Liver (tissue), 9 donors: ENCODE results near the gene TRAPPC2L. TPM values are rescaled to one million over a fixed set of nuclear protein-coding genes. Genes with fewer than 3 reads are reported as not detected.

ENCODE experiments used
- DNase-seq: peaks from one replicate; pipeline ENCODE4 v3.0.0-alpha.2; 2017; ENCODE audit warnings: low spot score
- H3K27ac ChIP-seq, 2 donors: one replicate each; pipeline ENCODE4 v1.7.0; 2013; ENCODE audit warnings: inconsistent platforms in 2 of 2, low read length in 2 of 2, control low read depth in 1 of 2, low read depth in 1 of 2, mild to moderate bottlenecking in 1 of 2
- H3K27me3 ChIP-seq, 4 donors: one replicate each; pipeline versions ENCODE4 v1.6.1 to v1.7.0; 2013; ENCODE audit warnings: low read length in 3 of 4, inconsistent platforms in 1 of 4, mild to moderate bottlenecking in 1 of 4, moderate library complexity in 1 of 4; ENCODE audit not compliant: control insufficient read depth in 4 of 4, insufficient read depth in 4 of 4
- H3K36me3 ChIP-seq, 4 donors: one replicate each; pipeline versions ENCODE4 v1.6.1 to v1.7.0; 2013; ENCODE audit warnings: low read length in 3 of 4, mild to moderate bottlenecking in 3 of 4, low read depth in 1 of 4, moderate library complexity in 1 of 4; ENCODE audit not compliant: control insufficient read depth in 4 of 4, insufficient read depth in 3 of 4
- H3K4me1 ChIP-seq, 4 donors: one replicate each; pipeline versions ENCODE4 v1.6.1 to v1.7.0; 2013; ENCODE audit warnings: low read length in 3 of 4, mild to moderate bottlenecking in 3 of 4, moderate library complexity in 1 of 4; ENCODE audit not compliant: control insufficient read depth in 4 of 4, insufficient read depth in 4 of 4
- H3K4me3 ChIP-seq, 3 donors: one replicate each; pipeline versions ENCODE4 v1.6.1 to v1.7.0; 2013; ENCODE audit warnings: low read length in 3 of 3, control low read depth in 1 of 3, low read depth in 1 of 3, mild to moderate bottlenecking in 1 of 3
- H3K9ac ChIP-seq, 2 donors: one replicate each; pipeline ENCODE4 v1.7.0; 2013; ENCODE audit warnings: low read length in 2 of 2, mild to moderate bottlenecking in 2 of 2, moderate library complexity in 2 of 2, control low read depth in 1 of 2, low read depth in 1 of 2
- H3K9me3 ChIP-seq, 4 donors: one replicate each; pipeline versions ENCODE4 v1.6.1 to v1.7.0; 2013; ENCODE audit warnings: low read length in 3 of 4; ENCODE audit not compliant: control insufficient read depth in 4 of 4
- EGR1 ChIP-seq, 2 donors: IDR thresholded peaks; 2 replicates each; pipeline ENCODE4 v1.6.1; 2016 to 2018; ENCODE audit warnings: antibody characterized with exemption in 2 of 2, low read depth in 2 of 2
- FOXA1 ChIP-seq: IDR thresholded peaks from 2 replicates; pipeline ENCODE4 v1.6.1; 2016; ENCODE audit warnings: antibody characterized with exemption
- FOXA2 ChIP-seq: IDR thresholded peaks from 2 replicates; pipeline ENCODE4 v1.6.1; 2016; ENCODE audit warnings: antibody characterized with exemption
- GABPA ChIP-seq, 2 donors: IDR thresholded peaks in 1 of 2; conservative IDR thresholded peaks in 1 of 2; 2 replicates each; pipeline ENCODE4 v1.6.1; 2016; ENCODE audit warnings: antibody characterized with exemption in 2 of 2, mild to moderate bottlenecking in 1 of 2, moderate library complexity in 1 of 2
- HNF4A ChIP-seq, 2 donors: conservative IDR thresholded peaks; 2 replicates each; pipeline ENCODE4 v1.6.1; 2016; ENCODE audit warnings: antibody characterized with exemption in 2 of 2, mild to moderate bottlenecking in 2 of 2
- HNF4G ChIP-seq: IDR thresholded peaks from 2 replicates; pipeline ENCODE4 v1.6.1; 2016; ENCODE audit warnings: antibody characterized with exemption
- JUND ChIP-seq, 2 donors: IDR thresholded peaks; 2 replicates each; pipeline ENCODE4 v1.6.1; 2016; ENCODE audit warnings: antibody characterized with exemption in 2 of 2
- NR2F2 ChIP-seq: IDR thresholded peaks from 2 replicates; pipeline ENCODE4 v1.6.1; 2016; ENCODE audit warnings: antibody characterized with exemption
- RAD21 ChIP-seq, 2 donors: IDR thresholded peaks; 2 replicates each; pipeline ENCODE4 v1.6.1; 2016; ENCODE audit warnings: antibody characterized with exemption in 2 of 2, mild to moderate bottlenecking in 2 of 2
- RXRA ChIP-seq, 2 donors: IDR thresholded peaks; 2 replicates each; pipeline ENCODE4 v1.6.1; 2017 to 2018; ENCODE audit warnings: antibody characterized with exemption in 2 of 2, mild to moderate bottlenecking in 1 of 2
- SP1 ChIP-seq: IDR thresholded peaks from 2 replicates; pipeline ENCODE4 v1.6.1; 2018; ENCODE audit warnings: antibody characterized with exemption, mild to moderate bottlenecking
- TAF1 ChIP-seq: conservative IDR thresholded peaks from 2 replicates; pipeline ENCODE4 v1.6.1; 2016; ENCODE audit warnings: antibody characterized with exemption, mild to moderate bottlenecking
- YY1 ChIP-seq: IDR thresholded peaks from 2 replicates; pipeline ENCODE4 v1.6.1; 2016; ENCODE audit warnings: antibody characterized with exemption, mild to moderate bottlenecking
- WGBS: extraction: QIAGEN DNeasy Blood & Tissue Kit; methylation state at CpG from one replicate; pipeline ENCODE4 v1.1.7; 2013; 5-methylcytosine and 5-hydroxymethylcytosine counted together
- polyA plus RNA-seq, 2 donors: library from polyadenylated mRNA; stranded (reverse) in 1 of 2; unstranded in 1 of 2; fragments of 200-250 nt in 1 of 2; fragments of >200 nt in 1 of 2; fragmentation: Nextera tagmentation in 1 of 2; extraction: Ambion mirVana in 1 of 2; gene quantifications; one replicate each; pipeline versions ENCODE4 v1.2.1 to v1.2.3, GENCODE V29; 2013 to 2015
- total RNA-seq, 2 donors: library from RNA; depleted of rRNA; stranded (reverse); fragments of >200 nt; gene quantifications; one replicate each; pipeline ENCODE4 v1.2.3, GENCODE V29; 2014
- TF ChIP-seq, protein P1 (sequence below): IDR thresholded peaks from 2 replicates; pipeline ENCODE4 v1.6.1; 2016; ENCODE audit warnings: antibody characterized with exemption
- TF ChIP-seq, protein P2 (sequence below): fragments of 150-350 bp; IDR thresholded peaks from 2 replicates; pipeline ENCODE4 v1.5.1; 2017; ENCODE audit warnings: improper control_type of control experiment, low read depth, low read length; ENCODE audit not compliant: missing input control
- TF ChIP-seq, protein P3 (sequence below): IDR thresholded peaks from 2 replicates; pipeline ENCODE4 v1.6.1; 2016; ENCODE audit warnings: antibody characterized with exemption, mild to moderate bottlenecking
- TF ChIP-seq, protein P4 (sequence below): IDR thresholded peaks from 2 replicates; pipeline ENCODE4 v1.6.1; 2016; ENCODE audit warnings: antibody characterized with exemption
- TF ChIP-seq, protein P5 (sequence below): IDR thresholded peaks from 2 replicates; pipeline ENCODE4 v1.6.1; 2016; ENCODE audit warnings: antibody characterized with exemption
- donor health status: healthy.
- donor health status: healthy.
- donor health status: healthy.
- donor health status: healthy.
- donor health status: healthy.

TRAPPC2L gene
- total and polyA plus RNA-seq, 4 donors, result 16.3 to 59.4 (median 22.2) TPM

DNA sequence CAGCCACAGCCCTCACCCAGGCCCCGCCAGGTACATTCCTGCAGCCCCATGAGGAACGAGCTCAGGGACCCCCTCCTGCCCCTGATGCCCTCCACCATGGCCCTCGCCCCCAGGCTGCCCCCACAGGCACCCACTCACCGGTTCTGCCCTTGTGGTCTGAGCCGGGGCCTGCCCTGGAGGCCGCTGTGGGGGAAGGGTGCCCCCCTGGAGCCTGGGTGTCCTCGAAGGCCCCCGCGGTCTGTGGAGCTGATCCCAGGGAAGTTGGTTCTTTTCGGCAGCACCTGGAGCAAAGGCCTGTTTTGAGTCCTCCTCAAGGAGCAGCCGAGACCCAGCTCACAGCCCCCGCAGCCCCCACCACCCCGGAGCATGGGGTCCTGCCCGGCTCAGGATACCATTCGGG is 7.2 kb downstream of the TRAPPC2L start:
- peaks cover 8 to 35% (median 16%) of the 10 kb centered on the region in 4 donors for H3K36me3 ChIP-seq
- H3K4me1 ChIP-seq, result no peaks in the 10 kb centered on the region
- no peak for TF ChIP-seq JUND (IDR thresholded peaks at IDR 0.05)
- no peak for TF ChIP-seq RXRA (IDR thresholded peaks at IDR 0.05)
- TF ChIP-seq TAF1, result no peak
- no peak for TF ChIP-seq RAD21 (IDR thresholded peaks at IDR 0.05)
- TF ChIP-seq EGR1 (IDR thresholded peaks at IDR 0.05; ENCODE audit: low read depth in 2 of 2), result no peak
- no peak for TF ChIP-seq NR2F2
- TF ChIP-seq, protein P1, sequence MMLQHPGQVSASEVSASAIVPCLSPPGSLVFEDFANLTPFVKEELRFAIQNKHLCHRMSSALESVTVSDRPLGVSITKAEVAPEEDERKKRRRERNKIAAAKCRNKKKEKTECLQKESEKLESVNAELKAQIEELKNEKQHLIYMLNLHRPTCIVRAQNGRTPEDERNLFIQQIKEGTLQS, result no peak
- no peak for TF ChIP-seq GABPA (IDR thresholded peaks at IDR 0.05 in 1 of 2, conservative IDR thresholded peaks at IDR 0.05 in 1 of 2)
- no peak for TF ChIP-seq HNF4G
- TF ChIP-seq, protein P2, sequence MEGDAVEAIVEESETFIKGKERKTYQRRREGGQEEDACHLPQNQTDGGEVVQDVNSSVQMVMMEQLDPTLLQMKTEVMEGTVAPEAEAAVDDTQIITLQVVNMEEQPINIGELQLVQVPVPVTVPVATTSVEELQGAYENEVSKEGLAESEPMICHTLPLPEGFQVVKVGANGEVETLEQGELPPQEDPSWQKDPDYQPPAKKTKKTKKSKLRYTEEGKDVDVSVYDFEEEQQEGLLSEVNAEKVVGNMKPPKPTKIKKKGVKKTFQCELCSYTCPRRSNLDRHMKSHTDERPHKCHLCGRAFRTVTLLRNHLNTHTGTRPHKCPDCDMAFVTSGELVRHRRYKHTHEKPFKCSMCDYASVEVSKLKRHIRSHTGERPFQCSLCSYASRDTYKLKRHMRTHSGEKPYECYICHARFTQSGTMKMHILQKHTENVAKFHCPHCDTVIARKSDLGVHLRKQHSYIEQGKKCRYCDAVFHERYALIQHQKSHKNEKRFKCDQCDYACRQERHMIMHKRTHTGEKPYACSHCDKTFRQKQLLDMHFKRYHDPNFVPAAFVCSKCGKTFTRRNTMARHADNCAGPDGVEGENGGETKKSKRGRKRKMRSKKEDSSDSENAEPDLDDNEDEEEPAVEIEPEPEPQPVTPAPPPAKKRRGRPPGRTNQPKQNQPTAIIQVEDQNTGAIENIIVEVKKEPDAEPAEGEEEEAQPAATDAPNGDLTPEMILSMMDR, result no peak
- TF ChIP-seq YY1, result no peak
- TF ChIP-seq, protein P3, sequence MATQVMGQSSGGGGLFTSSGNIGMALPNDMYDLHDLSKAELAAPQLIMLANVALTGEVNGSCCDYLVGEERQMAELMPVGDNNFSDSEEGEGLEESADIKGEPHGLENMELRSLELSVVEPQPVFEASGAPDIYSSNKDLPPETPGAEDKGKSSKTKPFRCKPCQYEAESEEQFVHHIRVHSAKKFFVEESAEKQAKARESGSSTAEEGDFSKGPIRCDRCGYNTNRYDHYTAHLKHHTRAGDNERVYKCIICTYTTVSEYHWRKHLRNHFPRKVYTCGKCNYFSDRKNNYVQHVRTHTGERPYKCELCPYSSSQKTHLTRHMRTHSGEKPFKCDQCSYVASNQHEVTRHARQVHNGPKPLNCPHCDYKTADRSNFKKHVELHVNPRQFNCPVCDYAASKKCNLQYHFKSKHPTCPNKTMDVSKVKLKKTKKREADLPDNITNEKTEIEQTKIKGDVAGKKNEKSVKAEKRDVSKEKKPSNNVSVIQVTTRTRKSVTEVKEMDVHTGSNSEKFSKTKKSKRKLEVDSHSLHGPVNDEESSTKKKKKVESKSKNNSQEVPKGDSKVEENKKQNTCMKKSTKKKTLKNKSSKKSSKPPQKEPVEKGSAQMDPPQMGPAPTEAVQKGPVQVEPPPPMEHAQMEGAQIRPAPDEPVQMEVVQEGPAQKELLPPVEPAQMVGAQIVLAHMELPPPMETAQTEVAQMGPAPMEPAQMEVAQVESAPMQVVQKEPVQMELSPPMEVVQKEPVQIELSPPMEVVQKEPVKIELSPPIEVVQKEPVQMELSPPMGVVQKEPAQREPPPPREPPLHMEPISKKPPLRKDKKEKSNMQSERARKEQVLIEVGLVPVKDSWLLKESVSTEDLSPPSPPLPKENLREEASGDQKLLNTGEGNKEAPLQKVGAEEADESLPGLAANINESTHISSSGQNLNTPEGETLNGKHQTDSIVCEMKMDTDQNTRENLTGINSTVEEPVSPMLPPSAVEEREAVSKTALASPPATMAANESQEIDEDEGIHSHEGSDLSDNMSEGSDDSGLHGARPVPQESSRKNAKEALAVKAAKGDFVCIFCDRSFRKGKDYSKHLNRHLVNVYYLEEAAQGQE, result no peak
- TF ChIP-seq, protein P4, sequence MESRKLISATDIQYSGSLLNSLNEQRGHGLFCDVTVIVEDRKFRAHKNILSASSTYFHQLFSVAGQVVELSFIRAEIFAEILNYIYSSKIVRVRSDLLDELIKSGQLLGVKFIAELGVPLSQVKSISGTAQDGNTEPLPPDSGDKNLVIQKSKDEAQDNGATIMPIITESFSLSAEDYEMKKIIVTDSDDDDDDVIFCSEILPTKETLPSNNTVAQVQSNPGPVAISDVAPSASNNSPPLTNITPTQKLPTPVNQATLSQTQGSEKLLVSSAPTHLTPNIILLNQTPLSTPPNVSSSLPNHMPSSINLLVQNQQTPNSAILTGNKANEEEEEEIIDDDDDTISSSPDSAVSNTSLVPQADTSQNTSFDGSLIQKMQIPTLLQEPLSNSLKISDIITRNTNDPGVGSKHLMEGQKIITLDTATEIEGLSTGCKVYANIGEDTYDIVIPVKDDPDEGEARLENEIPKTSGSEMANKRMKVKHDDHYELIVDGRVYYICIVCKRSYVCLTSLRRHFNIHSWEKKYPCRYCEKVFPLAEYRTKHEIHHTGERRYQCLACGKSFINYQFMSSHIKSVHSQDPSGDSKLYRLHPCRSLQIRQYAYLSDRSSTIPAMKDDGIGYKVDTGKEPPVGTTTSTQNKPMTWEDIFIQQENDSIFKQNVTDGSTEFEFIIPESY, result no peak
- TF ChIP-seq, protein P5, sequence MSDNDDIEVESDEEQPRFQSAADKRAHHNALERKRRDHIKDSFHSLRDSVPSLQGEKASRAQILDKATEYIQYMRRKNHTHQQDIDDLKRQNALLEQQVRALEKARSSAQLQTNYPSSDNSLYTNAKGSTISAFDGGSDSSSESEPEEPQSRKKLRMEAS, result no peak
- TF ChIP-seq SP1, result no peak
- H3K9me3 ChIP-seq, result no peaks in the 10 kb centered on the region
- no peaks in the 10 kb centered on the region for H3K27me3 ChIP-seq
- no peak overlapping the region for H3K27ac ChIP-seq
- no peak overlapping the region for H3K9ac ChIP-seq
- DNase-seq, result no peak
- 90% methylated on average over 15 of the region's 15 CpGs for WGBS
- H3K4me3 ChIP-seq, result no peak overlapping the region

DNA sequence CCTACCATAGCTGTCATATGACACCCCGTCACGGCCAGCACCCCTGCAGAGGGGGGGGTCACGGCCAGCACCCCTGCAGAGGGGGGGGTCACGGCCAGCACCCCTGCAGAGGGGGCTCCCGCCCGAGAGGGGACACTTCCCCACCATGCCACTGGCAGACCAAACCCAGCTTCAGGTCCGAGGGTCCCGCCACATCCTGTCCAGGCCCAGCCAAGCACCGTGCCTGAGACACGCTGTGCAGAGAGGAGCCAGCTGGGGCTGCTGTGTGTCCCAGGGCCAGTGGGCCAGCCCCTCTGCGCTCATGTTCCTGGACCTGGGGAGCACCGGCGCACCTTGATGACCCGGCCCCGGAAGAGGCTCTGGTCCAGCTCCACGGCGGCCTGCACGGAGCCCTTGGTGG is 7.6 kb downstream of the TRAPPC2L start:
- 90% methylated on average over 18 of the region's 18 CpGs for WGBS
- Histone ChIP-seq H3K27ac (no peak overlapping the region), H3K27me3 (no peaks in the 10 kb centered on the region), H3K9me3 (no peaks in the 10 kb centered on the region), H3K9ac (no peak overlapping the region), H3K4me1 (no peaks in the 10 kb centered on the region), H3K4me3 (no peak overlapping the region), H3K36me3 (peaks cover 4 to 32% (median 12%) of the 10 kb centered on the region in 4 donors)
- no peak for DNase-seq
- no peak for TF ChIP-seq HNF4G
- TF ChIP-seq, protein P4, result no peak
- TF ChIP-seq, protein P5, result no peak
- TF ChIP-seq TAF1, result no peak
- TF ChIP-seq JUND (IDR thresholded peaks at IDR 0.05), result no peak
- no peak for TF ChIP-seq NR2F2
- no peak for TF ChIP-seq RAD21 (IDR thresholded peaks at IDR 0.05)
- TF ChIP-seq SP1, result no peak
- TF ChIP-seq RXRA (IDR thresholded peaks at IDR 0.05), result no peak
- no peak for TF ChIP-seq HNF4A (conservative IDR thresholded peaks at IDR 0.05)
- no peak for TF ChIP-seq FOXA1
- TF ChIP-seq, protein P1, result no peak
- TF ChIP-seq FOXA2, result no peak
